Chondrocyte (in vitro differentiated cells): ENCODE data around the gene CCDC93. TPM values are rescaled to one million over a fixed set of nuclear protein-coding genes. Genes with fewer than 3 reads are reported as not detected.

Source experiments
- DNase-seq: peaks from one replicate; pipeline ENCODE4 v3.0.0; 2021; ENCODE audit warnings: mixed read lengths, low spot score
- H3K27ac Mint-ChIP-seq: one replicate; pipeline ENCODE4 v1.8.0; 2021; ENCODE audit warnings: mild to moderate bottlenecking, moderate library complexity, mixed read lengths; ENCODE audit not compliant: unreplicated experiment
- H3K27me3 Mint-ChIP-seq: 2 replicates; pipeline ENCODE4 v1.8.0; 2021; ENCODE audit warnings: low read depth, mixed read lengths
- H3K36me3 Mint-ChIP-seq: 2 replicates; pipeline ENCODE4 v1.8.0; 2021; ENCODE audit warnings: low read depth, mixed read lengths
- H3K4me1 Mint-ChIP-seq: 2 replicates; pipeline ENCODE4 v1.8.0; 2021; ENCODE audit warnings: low read depth, mild to moderate bottlenecking, mixed read lengths
- H3K4me3 Mint-ChIP-seq: one replicate; pipeline ENCODE4 v1.8.0; 2021; ENCODE audit warnings: mild to moderate bottlenecking, moderate library complexity, mixed read lengths; ENCODE audit not compliant: unreplicated experiment
- H3K9me3 Mint-ChIP-seq: 2 replicates; pipeline ENCODE4 v1.8.0; 2021; ENCODE audit warnings: low read depth, mixed read lengths
- total RNA-seq: library from RNA; stranded (reverse); gene quantifications from 3 replicates; pipeline ENCODE4 v1.2.1, GENCODE V29; 2021
- TF ChIP-seq, protein P1 (sequence below): fragments of 200-600 bp; sonication (generic); IDR thresholded peaks from 2 replicates; pipeline ENCODE4 v1.5.0; 2021; ENCODE audit warnings: antibody characterized with exemption, mild to moderate bottlenecking, moderate library complexity

Gene CCDC93
- total RNA-seq, 1 donor from 2014 or later = 22.8 TPM

DNA sequence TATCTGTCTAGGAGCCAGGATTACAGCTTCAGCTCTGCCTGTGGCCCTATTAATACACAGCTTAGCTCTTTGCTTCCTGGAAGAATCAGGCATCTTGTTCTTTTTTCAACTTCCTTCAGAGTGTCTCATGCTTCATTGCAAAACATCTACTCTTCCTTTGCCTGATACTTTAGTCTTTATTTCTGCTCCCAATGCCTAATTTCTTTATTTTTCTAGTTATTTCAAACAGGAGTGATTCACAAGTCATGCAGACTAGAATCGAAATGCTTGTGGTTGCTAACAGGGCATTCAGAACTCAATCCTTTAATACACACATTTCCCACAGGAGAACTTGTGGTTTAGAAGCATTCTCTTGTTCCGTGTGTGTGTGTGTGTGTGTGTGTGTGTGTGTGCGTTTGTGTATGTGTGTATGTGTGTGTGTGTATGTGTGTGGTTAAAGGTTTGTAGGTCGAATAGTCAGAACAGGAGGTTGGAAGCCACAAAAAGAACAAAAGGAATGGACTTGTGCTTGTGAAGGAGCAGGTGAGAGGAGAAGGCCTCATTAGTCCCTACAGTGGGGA, 46.1 kb upstream of the CCDC93 start:
- Mint-ChIP-seq H3K4me3 (no peak overlapping the region), H3K27ac (peak overlapping the region; percentile 52), H3K36me3 (no peaks in the 10 kb centered on the region), H3K27me3 (peaks cover 28% of the 10 kb centered on the region), H3K9me3 (no peaks in the 10 kb centered on the region), H3K4me1 (no peaks in the 10 kb centered on the region)
- no peak for DNase-seq
- TF ChIP-seq, protein P1, sequence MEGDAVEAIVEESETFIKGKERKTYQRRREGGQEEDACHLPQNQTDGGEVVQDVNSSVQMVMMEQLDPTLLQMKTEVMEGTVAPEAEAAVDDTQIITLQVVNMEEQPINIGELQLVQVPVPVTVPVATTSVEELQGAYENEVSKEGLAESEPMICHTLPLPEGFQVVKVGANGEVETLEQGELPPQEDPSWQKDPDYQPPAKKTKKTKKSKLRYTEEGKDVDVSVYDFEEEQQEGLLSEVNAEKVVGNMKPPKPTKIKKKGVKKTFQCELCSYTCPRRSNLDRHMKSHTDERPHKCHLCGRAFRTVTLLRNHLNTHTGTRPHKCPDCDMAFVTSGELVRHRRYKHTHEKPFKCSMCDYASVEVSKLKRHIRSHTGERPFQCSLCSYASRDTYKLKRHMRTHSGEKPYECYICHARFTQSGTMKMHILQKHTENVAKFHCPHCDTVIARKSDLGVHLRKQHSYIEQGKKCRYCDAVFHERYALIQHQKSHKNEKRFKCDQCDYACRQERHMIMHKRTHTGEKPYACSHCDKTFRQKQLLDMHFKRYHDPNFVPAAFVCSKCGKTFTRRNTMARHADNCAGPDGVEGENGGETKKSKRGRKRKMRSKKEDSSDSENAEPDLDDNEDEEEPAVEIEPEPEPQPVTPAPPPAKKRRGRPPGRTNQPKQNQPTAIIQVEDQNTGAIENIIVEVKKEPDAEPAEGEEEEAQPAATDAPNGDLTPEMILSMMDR = no peak

- no peaks in the 10 kb centered on the region for H3K4me1 Mint-ChIP-seq
- DNase-seq = no peak
Observed at GRCh38 chr2:118058951-118059350, 45.1 kb upstream of the CCDC93 start.

GRCh38 chr2:118056801-118057200, 42.9 kb upstream of the CCDC93 start:
- Mint-ChIP-seq H3K27ac (no peak overlapping the region), H3K27me3 (peaks cover 37% of the 10 kb centered on the region), H3K9me3 (no peaks in the 10 kb centered on the region)

More at GRCh38 chr2:118058951-118059350, 45.1 kb upstream of the CCDC93 start:
- Mint-ChIP-seq H3K9me3 (no peaks in the 10 kb centered on the region), H3K27me3 (peaks cover 32% of the 10 kb centered on the region), H3K4me3 (no peak overlapping the region), H3K36me3 (no peaks in the 10 kb centered on the region), H3K27ac (no peak overlapping the region)
- TF ChIP-seq, protein P1 = no peak

DNA sequence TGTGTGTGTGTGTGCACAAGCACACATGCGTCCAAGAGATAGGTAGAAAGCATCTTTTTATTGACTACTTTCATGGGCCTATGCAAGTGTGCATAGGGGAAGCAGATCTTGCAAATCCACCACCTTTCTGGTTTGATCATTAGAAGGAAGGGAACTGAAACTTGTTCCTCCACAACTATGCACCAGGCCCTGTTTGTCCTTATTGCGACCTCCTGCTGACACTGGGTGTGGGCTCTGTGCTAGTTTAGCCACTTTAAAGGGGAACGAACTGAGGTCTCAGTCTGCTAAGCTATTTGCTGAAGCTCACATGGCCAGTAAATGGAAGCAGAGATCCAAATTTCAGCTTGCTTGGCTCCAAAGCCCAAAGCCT, 42.3 kb upstream of the CCDC93 start:
- no peak for DNase-seq
- Mint-ChIP-seq H3K36me3 (no peaks in the 10 kb centered on the region), H3K27ac (no peak overlapping the region), H3K27me3 (peaks cover 37% of the 10 kb centered on the region), H3K9me3 (no peaks in the 10 kb centered on the region), H3K4me3 (no peak overlapping the region), H3K4me1 (no peaks in the 10 kb centered on the region)
- TF ChIP-seq, protein P1 = no peak

More at GRCh38 chr2:118056801-118057200, 42.9 kb upstream of the CCDC93 start:
- H3K36me3 Mint-ChIP-seq = no peaks in the 10 kb centered on the region
- H3K4me3 Mint-ChIP-seq = no peak overlapping the region
- H3K4me1 Mint-ChIP-seq = no peaks in the 10 kb centered on the region
- TF ChIP-seq, protein P1 = no peak
- DNase-seq = no peak

DNA sequence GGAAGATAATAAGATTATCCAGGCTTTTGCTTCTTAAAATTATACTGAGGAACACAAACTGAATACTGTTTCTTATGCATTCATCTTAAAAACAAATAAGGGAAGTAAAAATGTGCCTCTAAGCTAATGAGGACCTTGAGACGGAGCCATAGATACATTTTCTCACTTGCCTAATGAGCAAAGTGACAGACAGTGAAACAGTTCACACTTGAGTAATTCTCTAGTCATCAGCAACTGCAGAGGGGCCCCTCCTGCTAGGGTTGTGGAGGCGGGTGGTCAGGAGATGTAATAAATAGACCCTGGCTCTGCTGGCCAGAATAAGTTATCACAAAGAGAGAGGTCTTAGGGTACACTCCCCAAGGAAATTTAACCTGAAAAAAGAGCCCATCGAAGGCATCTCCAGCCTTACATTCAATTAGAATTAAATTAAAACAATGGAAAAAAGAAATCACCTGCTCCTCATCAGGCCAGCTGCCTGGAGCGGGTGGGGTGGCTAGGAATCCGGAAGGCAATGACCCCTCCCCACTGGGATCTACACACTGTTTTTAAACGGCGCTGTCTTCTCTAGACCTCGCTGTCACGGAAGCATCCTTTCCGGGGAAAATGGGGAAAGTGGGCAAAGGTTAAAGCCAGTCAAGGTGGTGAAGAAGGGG, 41.8 kb upstream of the CCDC93 start:
- DNase-seq = no peak
- no peaks in the 10 kb centered on the region for H3K36me3 Mint-ChIP-seq
- TF ChIP-seq, protein P1 = no peak
- peaks cover 36% of the 10 kb centered on the region for H3K27me3 Mint-ChIP-seq
- no peak overlapping the region for H3K27ac Mint-ChIP-seq
- no peaks in the 10 kb centered on the region for H3K9me3 Mint-ChIP-seq
- H3K4me1 Mint-ChIP-seq = no peaks in the 10 kb centered on the region
- H3K4me3 Mint-ChIP-seq = no peak overlapping the region
